ENCODE measurements around the gene NKX2-2.
A peak's percentile ranks its signal among the peaks of the same experiment; 100 is the strongest.
"Not testable (repeated sequence)": the region's sequence is repeated elsewhere in the genome, so short reads cannot be mapped to it uniquely, and the experiment has no call there.

Gene NKX2-2

DNA sequence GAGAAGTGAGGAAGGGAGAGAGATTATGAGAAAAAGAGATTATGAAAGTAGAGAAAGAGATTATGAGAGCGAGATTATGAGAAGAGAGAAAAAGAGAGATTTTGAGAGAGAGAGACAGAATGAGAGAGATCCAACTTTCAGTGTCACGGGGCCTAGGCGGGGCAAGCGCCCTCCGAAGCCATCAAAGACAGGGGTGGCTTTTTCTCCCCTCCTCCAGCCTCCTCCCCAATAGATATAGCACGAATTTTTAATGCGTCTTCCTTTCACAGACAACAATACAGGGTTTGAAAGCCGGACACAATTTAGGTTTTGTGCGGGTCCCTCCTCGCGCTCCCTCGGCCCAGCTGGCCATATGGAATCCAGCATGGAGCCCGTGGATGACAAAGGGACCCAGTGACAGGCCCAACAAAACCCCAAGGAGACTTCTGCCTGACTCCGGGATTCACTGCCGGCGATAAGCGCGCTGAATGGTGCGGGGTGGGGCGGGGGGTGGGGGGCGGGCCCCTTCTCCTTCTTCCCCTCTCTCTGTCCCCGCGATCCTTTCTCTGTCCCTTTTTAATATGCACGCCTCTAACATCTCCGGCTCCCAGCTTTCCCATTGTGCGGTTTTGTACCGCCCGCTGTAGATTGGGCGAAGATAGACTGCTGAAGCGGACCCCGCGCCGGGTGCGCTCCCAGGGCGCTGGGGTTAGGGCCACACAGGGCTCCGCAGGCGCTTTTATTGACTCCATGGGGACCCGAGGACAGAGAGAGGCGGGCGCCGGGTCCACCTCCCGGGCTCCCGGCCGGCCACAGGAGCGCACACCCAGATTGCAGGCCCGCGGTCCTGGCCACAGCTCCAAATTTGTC is 5.4 kb downstream of the NKX2-2 start:
- DNase-seq (ENCODE audit: low read depth), result no peak

GRCh38 chr20:21507400-21508229 is 6.2 kb downstream of the NKX2-2 start:
- DNase-seq (ENCODE audit: low read depth), result no peak

GRCh38 chr20:21505810-21506530 is 7.9 kb downstream of the NKX2-2 start:
- peak; percentile 18 for DNase-seq (ENCODE audit: low read depth)

DNA sequence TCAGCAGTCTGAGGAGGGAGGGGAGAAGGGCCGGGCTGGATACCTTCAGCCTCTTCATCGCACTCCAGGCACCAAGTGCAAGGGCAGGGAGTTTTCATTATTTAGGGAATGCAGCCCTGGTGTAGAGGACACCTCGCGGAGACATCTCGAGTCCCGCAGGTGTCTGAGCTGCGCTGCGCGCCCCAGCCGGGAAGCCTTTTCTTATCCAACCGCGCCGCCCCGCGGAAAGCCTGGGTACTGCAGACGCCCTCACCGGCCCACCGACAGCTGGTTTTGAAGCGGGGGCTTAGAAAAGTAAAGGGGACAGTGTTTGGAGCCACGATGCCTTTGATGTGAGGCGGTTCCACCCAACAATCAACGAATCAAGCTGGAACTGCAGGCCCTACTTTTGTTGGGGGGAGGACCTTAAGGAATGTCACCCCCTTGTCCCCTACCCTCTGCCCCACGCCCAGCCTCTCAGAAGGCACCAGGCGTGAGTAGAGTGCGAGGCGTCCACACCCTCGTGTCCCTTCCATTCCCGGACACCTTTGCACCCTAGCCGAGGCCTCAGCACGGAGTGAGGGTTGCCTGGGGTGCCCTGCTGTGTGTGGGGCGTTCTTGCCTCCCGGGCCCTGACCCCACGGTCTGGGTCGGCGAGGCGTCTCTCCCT is 8.6 kb downstream of the NKX2-2 start:
- DNase-seq (ENCODE audit: low read depth), result peak; percentile 19

DNA sequence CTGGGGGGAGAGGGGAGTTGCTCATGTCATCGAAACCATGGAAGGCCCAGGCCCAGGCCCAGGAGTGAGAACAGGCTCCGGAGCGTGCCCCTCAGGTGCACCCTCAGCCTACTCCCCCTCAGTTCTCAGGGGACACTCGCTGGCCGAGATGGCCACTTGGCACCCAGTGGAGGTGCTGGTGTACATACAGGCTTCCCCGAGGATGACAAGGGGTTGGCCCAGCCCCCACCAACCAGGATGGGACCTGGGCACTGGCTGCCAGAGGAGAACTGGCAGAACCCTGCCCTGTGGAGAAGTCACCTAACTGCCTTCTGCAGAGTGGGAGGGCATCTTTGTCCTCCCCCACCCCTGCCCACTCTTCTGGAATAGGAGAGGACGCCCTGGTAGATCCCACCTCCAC is 9.5 kb downstream of the NKX2-2 start:
- DNase-seq (ENCODE audit: low read depth), result no peak

GRCh38 chr20:21503345-21503744 is 10.5 kb downstream of the NKX2-2 start:
- peak; percentile 42 for DNase-seq (ENCODE audit: low read depth)

GRCh38 chr20:21501184-21501583 is 12.7 kb downstream of the NKX2-2 start:
- DNase-seq (ENCODE audit: low read depth), result no peak

DNA sequence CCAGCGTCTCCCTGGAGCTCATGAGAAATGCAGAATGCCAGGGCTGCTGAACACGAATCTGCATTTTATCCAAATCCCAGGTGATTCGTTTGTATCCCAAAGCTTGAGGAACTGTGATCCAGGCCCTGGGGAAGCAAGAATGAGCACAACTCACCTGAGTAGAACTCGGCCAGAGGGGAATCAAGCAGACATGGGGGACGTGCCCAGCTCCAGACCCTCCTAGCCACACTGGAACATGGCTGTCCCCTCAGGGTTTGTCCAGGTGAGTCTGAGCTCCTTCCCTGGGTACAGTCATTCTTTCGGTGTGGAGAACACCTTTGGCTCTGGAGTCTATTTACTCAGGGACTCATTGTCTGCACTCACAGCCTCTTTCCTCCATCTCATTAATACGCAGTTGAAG is 13.3 kb downstream of the NKX2-2 start:
- no peak for DNase-seq (ENCODE audit: low read depth)

DNA sequence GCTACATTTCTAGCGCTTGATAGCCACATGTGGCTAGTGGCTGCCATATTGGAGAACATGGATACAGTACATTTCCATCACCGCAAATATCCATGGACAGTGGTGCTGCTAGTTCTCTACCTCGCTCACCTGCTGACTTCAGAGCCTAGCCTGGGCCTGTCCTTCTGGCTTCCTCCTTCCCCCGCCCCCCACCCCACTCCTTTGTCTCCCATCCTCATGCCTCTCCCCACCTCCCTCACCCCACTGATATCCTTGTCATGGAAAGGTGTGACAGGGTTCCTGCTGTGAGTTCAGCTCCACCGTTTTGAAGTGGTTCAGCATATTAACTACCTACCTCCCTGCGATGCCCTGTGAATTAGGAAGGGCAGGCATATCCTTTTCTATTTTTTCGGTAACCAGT is 14.2 kb downstream of the NKX2-2 start:
- DNase-seq (ENCODE audit: low read depth), result no peak

DNA sequence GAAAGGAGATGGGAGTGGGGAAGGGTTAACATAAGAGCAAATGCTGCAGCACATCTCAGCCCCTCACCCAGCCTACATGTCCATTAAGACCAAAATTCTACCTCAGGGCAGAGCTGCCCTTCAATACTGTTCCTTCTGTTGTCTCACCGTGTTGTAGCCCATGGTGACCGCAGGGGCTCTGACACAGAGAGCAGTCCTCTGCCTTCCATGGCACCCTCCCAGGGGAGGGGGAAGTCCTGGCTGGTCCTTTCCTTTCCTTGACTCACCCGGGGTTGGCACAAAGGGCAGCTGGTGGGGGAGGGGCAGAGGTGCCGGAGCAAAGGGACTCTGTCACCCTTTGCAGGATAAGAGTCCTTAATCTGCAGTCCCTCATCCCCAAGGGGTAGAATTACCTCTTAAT is 15.2 kb downstream of the NKX2-2 start:
- DNase-seq (ENCODE audit: low read depth), result no peak

DNA sequence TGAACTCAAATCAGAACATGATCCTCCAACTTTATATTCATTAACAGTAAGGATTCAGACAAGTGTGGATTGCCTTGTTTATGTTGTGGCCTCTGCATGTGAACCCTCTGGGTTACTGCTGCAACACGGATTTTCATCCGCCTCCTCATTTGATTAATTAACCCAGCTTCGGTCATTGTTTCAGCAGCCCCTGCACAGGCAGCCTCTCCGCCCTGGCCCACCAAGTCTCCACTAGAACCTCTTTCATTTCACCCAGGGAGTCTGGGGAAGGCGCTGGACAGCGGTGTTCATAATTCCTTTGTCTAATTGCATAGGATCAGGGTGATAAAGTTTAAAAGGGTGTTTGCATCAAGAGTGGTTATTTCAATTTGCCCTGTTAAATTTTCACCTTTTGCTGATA is 15.7 kb downstream of the NKX2-2 start:
- DNase-seq (ENCODE audit: low read depth), result no peak

GRCh38 chr20:21496452-21496851 is 17.4 kb downstream of the NKX2-2 start:
- no peak for DNase-seq (ENCODE audit: low read depth)

GRCh38 chr20:21493049-21493448 is 20.8 kb downstream of the NKX2-2 start:
- DNase-seq (ENCODE audit: low read depth), result no peak

GRCh38 chr20:21490105-21490504 is 23.8 kb downstream of the NKX2-2 start:
- DNase-seq (ENCODE audit: low read depth), result peak; percentile 4

GRCh38 chr20:21480144-21480543 is 33.7 kb downstream of the NKX2-2 start:
- DNase-seq (ENCODE audit: low read depth), result not testable (repeated sequence)

- no peak for DNase-seq (ENCODE audit: low read depth)
Observed at GRCh38 chr20:21465799-21466198, 48.1 kb downstream of the NKX2-2 start.

GRCh38 chr20:21464916-21465315 is 48.9 kb downstream of the NKX2-2 start:
- no peak for DNase-seq (ENCODE audit: low read depth)

Measured in amniotic epithelial cell (primary cell).